ENCODE measurements around the gene ELK1. TPM values are rescaled to one million over a fixed set of nuclear protein-coding genes. Genes with fewer than 3 reads are reported as not detected.

The ELK1 gene
- total RNA-seq, 2 experiments from 2014 or later = 53.5 to 54.5 TPM

- peaks cover 14% of the 10 kb centered on the region for H3K4me1 Mint-ChIP-seq
- no peak overlapping the region for H3K27ac Mint-ChIP-seq
- DNase-seq (no peak), ATAC-seq (ENCODE audit: low read depth) (peak; percentile 23)
- POLR2A ChIA-PET = no interaction called here
- peaks cover 19% of the 10 kb centered on the region for H3K36me3 Mint-ChIP-seq
- no peak overlapping the region for H3K4me3 Mint-ChIP-seq
- H3K27me3 Mint-ChIP-seq = no peaks in the 10 kb centered on the region
- no peaks in the 10 kb centered on the region for H3K9me3 Mint-ChIP-seq
Measured at GRCh38 chrX:47634871-47635575, 15.3 kb downstream of the ELK1 start.

GRCh38 chrX:47633689-47634590 is 16.4 kb downstream of the ELK1 start:
- H3K9me3 Mint-ChIP-seq = no peaks in the 10 kb centered on the region
- DNase-seq (no peak), ATAC-seq (ENCODE audit: low read depth) (no peak)
- no peak overlapping the region for H3K4me3 Mint-ChIP-seq
- H3K27ac Mint-ChIP-seq = no peak overlapping the region
- POLR2A ChIA-PET = interaction anchor here (1.0 kb wide), 1 partner anchor 51 kb away, joined by 3 read pairs; no protein-coding TSS in a partner anchor
- no peaks in the 10 kb centered on the region for H3K27me3 Mint-ChIP-seq
- peaks cover 12% of the 10 kb centered on the region for H3K36me3 Mint-ChIP-seq
- H3K4me1 Mint-ChIP-seq = peaks cover 20% of the 10 kb centered on the region

- no peak overlapping the region for H3K27ac Mint-ChIP-seq
- ATAC-seq (ENCODE audit: low read depth) = no peak
- H3K36me3 Mint-ChIP-seq = peaks cover 7% of the 10 kb centered on the region
- H3K27me3 Mint-ChIP-seq = no peaks in the 10 kb centered on the region
- POLR2A ChIA-PET = no interaction called here
- no peak overlapping the region for H3K4me3 Mint-ChIP-seq
- H3K4me1 Mint-ChIP-seq = peaks cover 19% of the 10 kb centered on the region
- no peaks in the 10 kb centered on the region for H3K9me3 Mint-ChIP-seq
- DNase-seq = no peak
Measured at GRCh38 chrX:47632666-47633065, 17.7 kb downstream of the ELK1 start.

- Mint-ChIP-seq H3K4me3 (no peak overlapping the region), H3K9me3 (no peaks in the 10 kb centered on the region), H3K27ac (no peak overlapping the region), H3K4me1 (peaks cover 15% of the 10 kb centered on the region), H3K36me3 (peaks cover 1% of the 10 kb centered on the region), H3K27me3 (no peaks in the 10 kb centered on the region)
- DNase-seq = no peak
- POLR2A ChIA-PET = no interaction called here
- no peak for ATAC-seq (ENCODE audit: low read depth)
Measured at GRCh38 chrX:47631676-47632075, 18.7 kb downstream of the ELK1 start.

- POLR2A ChIA-PET = interaction anchor here (0.6 to 1.6 kb wide), 4 partner anchors 47 to 485 kb away, joined by 3 to 4 read pairs (median 4); partner anchors contain the start of genes NDUFB11, RBM10 and TIMP1
- H3K27me3 Mint-ChIP-seq = no peaks in the 10 kb centered on the region
- ATAC-seq (ENCODE audit: low read depth) = peak; percentile 83
Measured at GRCh38 chrX:47629419-47630200, 20.8 kb downstream of the ELK1 start, which contains the start of gene CFP. Gene CFP, minus strand, starts transcription at chrX:47629930. Its CDS starts 86 bp downstream, at chrX:47629844.

GRCh38 chrX:47628982-47629381 is 21.4 kb downstream of the ELK1 start:
- peak overlapping the region; percentile 85 for H3K4me3 Mint-ChIP-seq
- H3K27me3 Mint-ChIP-seq = no peaks in the 10 kb centered on the region
- DNase-seq (no peak), ATAC-seq (ENCODE audit: low read depth) (peak; percentile 38)
- peak overlapping the region; percentile 90 for H3K27ac Mint-ChIP-seq
- H3K4me1 Mint-ChIP-seq = peaks cover 18% of the 10 kb centered on the region
- no peaks in the 10 kb centered on the region for H3K9me3 Mint-ChIP-seq
- peaks cover 5% of the 10 kb centered on the region for H3K36me3 Mint-ChIP-seq
- POLR2A ChIA-PET = interaction anchor here (0.6 to 1.6 kb wide), 5 partner anchors 12 to 1053 kb away, joined by 3 to 4 read pairs (median 4); partner anchors contain the start of genes NDUFB11, RBM10 and TIMP1

More at GRCh38 chrX:47629419-47630200, 20.8 kb downstream of the ELK1 start, which contains the start of gene CFP:
- Mint-ChIP-seq H3K36me3 (peaks cover 4% of the 10 kb centered on the region), H3K4me3 (peak within 1 kb of the TSS; percentile 85), H3K4me1 (peaks cover 15% of the 10 kb centered on the region), H3K9me3 (no peaks in the 10 kb centered on the region), H3K27ac (peak within 1 kb of the TSS; percentile 90)
- no peak for DNase-seq

- H3K4me3 Mint-ChIP-seq = no peak overlapping the region
- DNase-seq (no peak), ATAC-seq (ENCODE audit: low read depth) (no peak)
- POLR2A ChIA-PET = interaction anchor here (0.5 to 1.0 kb wide), 2 partner anchors 18 to 24 kb away, joined by 3 read pairs; no protein-coding TSS in a partner anchor
- H3K9me3 Mint-ChIP-seq = no peaks in the 10 kb centered on the region
- peaks cover 12% of the 10 kb centered on the region for H3K27me3 Mint-ChIP-seq
- peaks cover 21% of the 10 kb centered on the region for H3K4me1 Mint-ChIP-seq
- no peak overlapping the region for H3K27ac Mint-ChIP-seq
- H3K36me3 Mint-ChIP-seq = peaks cover 5% of the 10 kb centered on the region
Measured at GRCh38 chrX:47625365-47625764, 25.0 kb downstream of the ELK1 start.

GRCh38 chrX:47623540-47624027 is 26.8 kb downstream of the ELK1 start:
- ATAC-seq (ENCODE audit: low read depth) (peak; percentile 59), DNase-seq (peak; percentile 39)
- H3K27me3 Mint-ChIP-seq = peaks cover 16% of the 10 kb centered on the region
- H3K4me3 Mint-ChIP-seq = peak overlapping the region; percentile 83
- no peak overlapping the region for H3K27ac Mint-ChIP-seq
- POLR2A ChIA-PET = interaction anchor here (0.9 kb wide), 1 partner anchor 68 kb away, joined by 3 read pairs; no protein-coding TSS in a partner anchor
- no peaks in the 10 kb centered on the region for H3K9me3 Mint-ChIP-seq
- H3K4me1 Mint-ChIP-seq = peaks cover 10% of the 10 kb centered on the region
- peaks cover 5% of the 10 kb centered on the region for H3K36me3 Mint-ChIP-seq

- POLR2A ChIA-PET = no interaction called here
- Mint-ChIP-seq H3K27ac (no peak overlapping the region), H3K27me3 (peaks cover 25% of the 10 kb centered on the region), H3K4me1 (peaks cover 8% of the 10 kb centered on the region), H3K9me3 (no peaks in the 10 kb centered on the region), H3K4me3 (no peak overlapping the region), H3K36me3 (peaks cover 5% of the 10 kb centered on the region)
- ATAC-seq (ENCODE audit: low read depth) (no peak), DNase-seq (no peak)
Measured at GRCh38 chrX:47621851-47622250, 28.5 kb downstream of the ELK1 start.

- peaks cover 8% of the 10 kb centered on the region for H3K4me1 Mint-ChIP-seq
- DNase-seq (no peak), ATAC-seq (ENCODE audit: low read depth) (no peak)
- H3K4me3 Mint-ChIP-seq = peak overlapping the region; percentile 42
- POLR2A ChIA-PET = no interaction called here
- H3K36me3 Mint-ChIP-seq = peaks cover 5% of the 10 kb centered on the region
- peaks cover 27% of the 10 kb centered on the region for H3K27me3 Mint-ChIP-seq
- no peak overlapping the region for H3K27ac Mint-ChIP-seq
- no peaks in the 10 kb centered on the region for H3K9me3 Mint-ChIP-seq
Measured at GRCh38 chrX:47620303-47620685, 30.1 kb downstream of the ELK1 start.

GRCh38 chrX:47619486-47620302 is 30.7 kb downstream of the ELK1 start, which contains the start of gene SYN1:
Gene SYN1, minus strand, starts transcription at chrX:47619857. Its CDS starts 129 bp downstream, at chrX:47619728.
- peaks cover 8% of the 10 kb centered on the region for H3K4me1 Mint-ChIP-seq
- DNase-seq (peak; percentile 84), ATAC-seq (ENCODE audit: low read depth) (peak; percentile 77)
- H3K9me3 Mint-ChIP-seq = no peaks in the 10 kb centered on the region
- H3K4me3 Mint-ChIP-seq = peak within 1 kb of the TSS; percentile 62
- H3K27ac Mint-ChIP-seq = peak within 1 kb of the TSS; percentile 60
- peaks cover 2% of the 10 kb centered on the region for H3K36me3 Mint-ChIP-seq
- H3K27me3 Mint-ChIP-seq = peaks cover 28% of the 10 kb centered on the region
- POLR2A ChIA-PET = no interaction called here

GRCh38 chrX:47618923-47619485 is 31.4 kb downstream of the ELK1 start:
- H3K4me3 Mint-ChIP-seq = peak overlapping the region; percentile 62
- no peak for DNase-seq
- POLR2A ChIA-PET = no interaction called here
- H3K27me3 Mint-ChIP-seq = peaks cover 28% of the 10 kb centered on the region
- H3K9me3 Mint-ChIP-seq = no peaks in the 10 kb centered on the region
- H3K27ac Mint-ChIP-seq = peak overlapping the region; percentile 60
- peaks cover 5% of the 10 kb centered on the region for H3K4me1 Mint-ChIP-seq
- no peak for ATAC-seq (ENCODE audit: low read depth)
- no peaks in the 10 kb centered on the region for H3K36me3 Mint-ChIP-seq
